Sigmoid colon (tissue), 3 donors: ENCODE data around the gene IL12A.

Source experiments
- POLR2A ChIP-seq, 2 donors: fragments of 450-650 bp; IDR thresholded peaks; one replicate each; pipeline ENCODE4 v1.6.1; 2016; ENCODE audit warnings: antibody characterized with exemption in 2 of 2, mild to moderate bottlenecking in 2 of 2, moderate library complexity in 2 of 2
- TF ChIP-seq, protein P1 (sequence below), 4 experiments: fragments of 450-650 bp in 3 of 4; fragments of 200-600 bp in 1 of 4; IDR thresholded peaks; one replicate each; pipeline ENCODE4 v1.5.1; 2016 to 2019; ENCODE audit warnings: antibody characterized with exemption in 4 of 4, mild to moderate bottlenecking in 3 of 4, moderate library complexity in 2 of 4

DNA sequence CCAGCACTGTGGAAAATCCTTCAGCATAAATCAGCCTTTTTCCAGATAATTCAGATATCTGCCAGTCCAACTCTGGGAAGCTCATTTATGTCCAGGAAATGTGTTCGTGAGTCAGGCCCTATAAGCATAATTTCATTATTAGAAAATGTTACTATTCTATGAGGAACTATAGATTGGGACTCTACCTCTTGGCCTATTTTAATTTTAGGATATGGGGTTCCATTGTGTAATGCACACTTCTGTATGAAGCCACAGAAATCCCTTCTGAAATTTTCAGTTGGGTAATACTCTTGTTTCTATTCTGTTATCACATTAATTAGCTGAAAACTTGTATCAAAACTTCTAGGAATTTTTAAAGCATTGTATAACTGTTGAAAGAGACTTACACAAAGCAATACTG is 43.9 kb upstream of the IL12A start:
- TF ChIP-seq, protein P1, sequence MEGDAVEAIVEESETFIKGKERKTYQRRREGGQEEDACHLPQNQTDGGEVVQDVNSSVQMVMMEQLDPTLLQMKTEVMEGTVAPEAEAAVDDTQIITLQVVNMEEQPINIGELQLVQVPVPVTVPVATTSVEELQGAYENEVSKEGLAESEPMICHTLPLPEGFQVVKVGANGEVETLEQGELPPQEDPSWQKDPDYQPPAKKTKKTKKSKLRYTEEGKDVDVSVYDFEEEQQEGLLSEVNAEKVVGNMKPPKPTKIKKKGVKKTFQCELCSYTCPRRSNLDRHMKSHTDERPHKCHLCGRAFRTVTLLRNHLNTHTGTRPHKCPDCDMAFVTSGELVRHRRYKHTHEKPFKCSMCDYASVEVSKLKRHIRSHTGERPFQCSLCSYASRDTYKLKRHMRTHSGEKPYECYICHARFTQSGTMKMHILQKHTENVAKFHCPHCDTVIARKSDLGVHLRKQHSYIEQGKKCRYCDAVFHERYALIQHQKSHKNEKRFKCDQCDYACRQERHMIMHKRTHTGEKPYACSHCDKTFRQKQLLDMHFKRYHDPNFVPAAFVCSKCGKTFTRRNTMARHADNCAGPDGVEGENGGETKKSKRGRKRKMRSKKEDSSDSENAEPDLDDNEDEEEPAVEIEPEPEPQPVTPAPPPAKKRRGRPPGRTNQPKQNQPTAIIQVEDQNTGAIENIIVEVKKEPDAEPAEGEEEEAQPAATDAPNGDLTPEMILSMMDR (IDR thresholded peaks at IDR 0.05): no peak
- TF ChIP-seq POLR2A (IDR thresholded peaks at IDR 0.05): no peak
